Fibroblast of lung (primary cell): ENCODE results near the gene GALNT18. TPM values are rescaled to one million over a fixed set of nuclear protein-coding genes. Genes with fewer than 3 reads are reported as not detected.

Experiments used
- DNase-seq, 2 donors: peaks; one replicate each; pipeline versions ENCODE4 v3.0.0 to v3.0.0-alpha.2; 2010; ENCODE audit warnings: low read depth in 2 of 2
- H2AFZ ChIP-seq: 2 replicates; pipeline ENCODE4 v1.5.1; 2012; ENCODE audit warnings: low read length, control low read depth, inconsistent platforms
- H3K27ac ChIP-seq: 2 replicates; pipeline ENCODE4 v1.5.1; 2011; ENCODE audit warnings: low read length, control low read depth; ENCODE audit not compliant: insufficient read depth
- H3K27me3 ChIP-seq: 2 replicates; pipeline ENCODE4 v1.5.1; 2011; ENCODE audit warnings: mild to moderate bottlenecking, low read length; ENCODE audit not compliant: control insufficient read depth, insufficient read depth
- H3K36me3 ChIP-seq: 2 replicates; pipeline ENCODE4 v1.5.1; 2011; ENCODE audit warnings: low read length; ENCODE audit not compliant: control insufficient read depth, insufficient read depth
- H3K4me1 ChIP-seq: 2 replicates; pipeline ENCODE4 v1.5.1; 2011; ENCODE audit warnings: low read length; ENCODE audit not compliant: control insufficient read depth, insufficient read depth; ENCODE audit errors: extremely low read depth
- H3K4me2 ChIP-seq: 2 replicates; pipeline ENCODE4 v1.5.1; 2011; ENCODE audit warnings: low read length, control low read depth; ENCODE audit not compliant: insufficient read depth; ENCODE audit errors: extremely low read depth
- H3K4me3 ChIP-seq, 4 experiments: fragments of 200-600 bp in 1 of 4; sonication (generic) in 1 of 4; replicated peaks in 1 of 4; 2 replicates each; pipeline ENCODE4 v1.5.1; 2011 to 2016; ENCODE audit warnings: low read length in 4 of 4, low read depth in 3 of 4, mild to moderate bottlenecking in 3 of 4, control low read depth in 2 of 4, inconsistent platforms in 1 of 4, mixed read lengths in 1 of 4; ENCODE audit not compliant: insufficient read depth in 1 of 4; ENCODE audit errors: control extremely low read depth in 1 of 4
- H3K79me2 ChIP-seq: 2 replicates; pipeline ENCODE4 v1.5.1; 2012; ENCODE audit warnings: mild to moderate bottlenecking, low read length, inconsistent platforms; ENCODE audit not compliant: control insufficient read depth, insufficient read depth
- H3K9ac ChIP-seq: 2 replicates; pipeline ENCODE4 v1.5.1; 2011; ENCODE audit warnings: mild to moderate bottlenecking, low read length, control low read depth; ENCODE audit not compliant: insufficient read depth
- H3K9me3 ChIP-seq: 2 replicates; pipeline ENCODE4 v1.5.1; 2012; ENCODE audit warnings: low read depth, low read length; ENCODE audit not compliant: control insufficient read depth, insufficient read depth
- H4K20me1 ChIP-seq: 2 replicates; pipeline ENCODE4 v1.5.1; 2011; ENCODE audit warnings: low read length; ENCODE audit not compliant: control insufficient read depth, insufficient read depth; ENCODE audit errors: extremely low read depth
- CTCF ChIP-seq, 2 donors: IDR thresholded peaks in 1 of 2; conservative IDR thresholded peaks in 1 of 2; 1 replicate in 1 of 2; 2 replicates in 1 of 2; pipeline ENCODE4 v1.5.1; 2011 to 2012; ENCODE audit warnings: low read length in 2 of 2, control low read depth in 1 of 2, inconsistent platforms in 1 of 2, low read depth in 1 of 2, mild to moderate bottlenecking in 1 of 2
- EZH2 ChIP-seq: IDR thresholded peaks from 2 replicates; pipeline ENCODE4 v1.5.1; 2012; ENCODE audit warnings: low read length, control low read depth, mild to moderate bottlenecking; ENCODE audit errors: missing control alignments
- polyA plus RNA-seq, 2 donors: library from polyadenylated mRNA; depleted of rRNA in 1 of 2; stranded (reverse) in 1 of 2; unstranded in 1 of 2; fragments of >200 nt; gene quantifications; 2 replicates each; pipeline ENCODE4 v1.2.1, GENCODE V29; 2011 to 2012; ENCODE audit warnings: missing spikeins in 1 of 2
- total RNA-seq: library from RNA; depleted of rRNA; stranded (reverse); fragments of >200 nt; gene quantifications from 2 replicates; pipeline ENCODE4 v1.2.1, GENCODE V29; 2014

GALNT18 gene
- total and polyA plus RNA-seq, 2 donors (not counting 1 experiment from before 2014, with no cell fraction given), result 0.50 to 19.3 TPM

DNA sequence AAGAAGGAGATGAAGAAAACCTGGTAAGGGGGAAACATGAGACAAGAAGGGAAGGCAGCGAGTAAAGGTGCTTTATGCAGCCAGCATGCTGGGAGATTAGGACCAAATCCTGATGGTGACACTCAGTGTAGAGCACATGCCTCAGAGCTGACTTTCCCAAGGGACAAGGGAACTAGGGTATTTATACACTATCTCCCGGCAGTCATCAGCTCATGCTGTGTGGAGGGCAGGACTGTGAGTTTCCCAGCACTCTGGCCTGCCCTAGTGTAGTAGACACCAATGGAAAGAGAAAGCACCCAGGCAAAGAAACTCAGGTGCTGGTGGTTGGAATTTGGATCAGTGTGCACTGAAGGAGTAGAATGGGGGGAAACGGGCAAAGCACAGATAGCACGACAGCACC is 140.4 kb downstream of the GALNT18 start:
- Histone ChIP-seq H3K4me2 (no peak overlapping the region), H2AFZ (no peak overlapping the region), H3K27ac (no peak overlapping the region), H3K4me1 (no peaks in the 10 kb centered on the region), H3K79me2 (no peaks in the 10 kb centered on the region), H3K9me3 (no peaks in the 10 kb centered on the region), H3K27me3 (no peaks in the 10 kb centered on the region), H4K20me1 (no peaks in the 10 kb centered on the region), H3K9ac (no peak overlapping the region), H3K4me3 (no peak overlapping the region), H3K36me3 (no peaks in the 10 kb centered on the region)
- no peak for TF ChIP-seq CTCF (conservative IDR thresholded peaks at IDR 0.05 in 1 of 2, IDR thresholded peaks at IDR 0.05 in 1 of 2; ENCODE audit: low read depth in 1 of 2, low read length in 2 of 2)
- TF ChIP-seq EZH2, result no peak
- no peak for DNase-seq

- no peak overlapping the region for H3K4me2 ChIP-seq
- no peaks in the 10 kb centered on the region for H4K20me1 ChIP-seq
- no peaks in the 10 kb centered on the region for H3K36me3 ChIP-seq
- DNase-seq, result peak in 1 of 2 donors; percentile 14
- no peak overlapping the region for H3K4me3 ChIP-seq
- no peaks in the 10 kb centered on the region for H3K27me3 ChIP-seq
- no peak overlapping the region for H2AFZ ChIP-seq
- no peak overlapping the region for H3K27ac ChIP-seq
- TF ChIP-seq EZH2 (no peak), CTCF (conservative IDR thresholded peaks at IDR 0.05 in 1 of 2, IDR thresholded peaks at IDR 0.05 in 1 of 2; ENCODE audit: low read depth in 1 of 2, low read length in 2 of 2) (no peak)
- H3K79me2 ChIP-seq, result no peaks in the 10 kb centered on the region
- no peak overlapping the region for H3K9ac ChIP-seq
- no peaks in the 10 kb centered on the region for H3K9me3 ChIP-seq
- H3K4me1 ChIP-seq, result no peaks in the 10 kb centered on the region
These were observed 140.8 kb downstream of the GALNT18 start for GRCh38 chr11:11480971-11481370.

DNA sequence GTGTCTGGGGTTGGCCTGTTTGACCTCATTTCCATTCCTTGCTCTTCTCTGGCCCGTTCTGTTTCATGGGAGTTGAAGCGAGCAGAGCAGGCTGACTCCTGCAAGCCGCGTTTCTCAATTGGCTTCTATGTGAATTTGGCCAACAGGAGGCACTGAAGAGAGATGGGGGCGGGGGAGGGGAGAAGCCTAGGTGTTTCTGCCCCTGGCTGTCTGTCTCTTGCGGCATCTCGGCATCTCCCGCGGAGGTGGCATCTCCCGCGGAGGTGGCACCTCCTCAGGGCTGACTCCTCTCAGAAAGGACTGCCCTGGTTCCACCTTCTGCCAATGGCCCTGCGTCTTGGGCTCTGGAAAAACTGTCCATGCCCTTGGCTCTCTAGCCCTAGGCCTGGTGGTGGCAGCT is 143.1 kb downstream of the GALNT18 start:
- Histone ChIP-seq H4K20me1 (no peaks in the 10 kb centered on the region), H3K27me3 (no peaks in the 10 kb centered on the region), H3K36me3 (no peaks in the 10 kb centered on the region), H3K9ac (no peak overlapping the region), H3K9me3 (no peaks in the 10 kb centered on the region), H3K27ac (no peak overlapping the region), H3K4me1 (no peaks in the 10 kb centered on the region), H3K79me2 (no peaks in the 10 kb centered on the region), H2AFZ (no peak overlapping the region), H3K4me3 (no peak overlapping the region), H3K4me2 (no peak overlapping the region)
- no peak for DNase-seq
- TF ChIP-seq CTCF (conservative IDR thresholded peaks at IDR 0.05 in 1 of 2, IDR thresholded peaks at IDR 0.05 in 1 of 2; ENCODE audit: low read depth in 1 of 2, low read length in 2 of 2), result no peak
- TF ChIP-seq EZH2, result no peak
